ENCODE measurements around the gene NSRP1.

Gene NSRP1, protein sequence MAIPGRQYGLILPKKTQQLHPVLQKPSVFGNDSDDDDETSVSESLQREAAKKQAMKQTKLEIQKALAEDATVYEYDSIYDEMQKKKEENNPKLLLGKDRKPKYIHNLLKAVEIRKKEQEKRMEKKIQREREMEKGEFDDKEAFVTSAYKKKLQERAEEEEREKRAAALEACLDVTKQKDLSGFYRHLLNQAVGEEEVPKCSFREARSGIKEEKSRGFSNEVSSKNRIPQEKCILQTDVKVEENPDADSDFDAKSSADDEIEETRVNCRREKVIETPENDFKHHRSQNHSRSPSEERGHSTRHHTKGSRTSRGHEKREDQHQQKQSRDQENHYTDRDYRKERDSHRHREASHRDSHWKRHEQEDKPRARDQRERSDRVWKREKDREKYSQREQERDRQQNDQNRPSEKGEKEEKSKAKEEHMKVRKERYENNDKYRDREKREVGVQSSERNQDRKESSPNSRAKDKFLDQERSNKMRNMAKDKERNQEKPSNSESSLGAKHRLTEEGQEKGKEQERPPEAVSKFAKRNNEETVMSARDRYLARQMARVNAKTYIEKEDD

DNA sequence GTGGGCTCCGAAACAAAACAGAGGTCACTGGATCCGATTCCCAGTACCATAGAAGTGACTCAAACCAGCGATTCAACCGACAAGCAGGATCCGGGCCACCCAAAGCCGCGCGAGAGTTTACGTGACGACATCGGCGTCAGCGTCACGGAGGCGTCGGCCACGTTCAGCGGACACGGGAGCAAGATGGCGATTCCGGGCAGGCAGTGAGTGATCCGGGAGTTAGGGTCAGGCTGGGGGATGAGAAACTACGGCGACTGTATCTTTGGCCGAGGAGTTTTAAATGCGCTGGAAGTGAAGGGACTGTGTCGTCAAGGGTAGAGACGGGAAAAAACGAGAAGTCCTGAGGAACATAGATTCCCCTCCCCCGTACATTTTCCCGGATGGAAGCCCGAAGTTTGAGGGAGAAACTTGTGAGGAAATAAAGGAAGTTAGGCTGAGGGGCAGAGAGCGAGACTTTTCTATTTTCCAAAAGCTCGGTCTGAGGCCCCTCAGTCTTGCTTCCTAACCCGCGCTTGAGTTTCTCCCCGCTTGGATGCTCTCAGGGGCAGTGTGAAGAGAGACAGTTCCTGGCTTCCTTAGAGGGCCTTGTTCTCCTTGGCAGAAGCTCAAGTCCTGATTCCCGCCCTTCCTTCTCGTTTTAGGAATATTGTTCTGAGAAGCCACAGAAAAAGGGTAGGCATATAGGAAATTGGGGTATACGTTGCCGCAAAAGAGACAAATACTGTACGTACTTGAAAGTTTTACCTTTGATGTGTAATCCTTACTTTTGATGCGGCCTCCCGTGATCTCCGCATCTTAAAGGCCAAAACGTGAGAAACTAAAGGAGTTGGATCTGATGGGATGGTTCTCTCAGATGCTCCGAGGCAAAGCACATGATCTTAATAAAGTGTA is at the start of gene NSRP1:
Gene NSRP1, plus strand, starts transcription at position 156 of the 891 bp plus-strand sequence. Its CDS starts 28 bp downstream, at position 184.
- TF ChIP-seq FOXM1 (IDR thresholded peaks at IDR 0.05; ENCODE audit: borderline replicate concordance, low read depth), result 0 out of 2 replicates have a peak, but pooled peaks have one; percentile 23
- TF ChIP-seq EP300 (IDR thresholded peaks at IDR 0.05; ENCODE audit: borderline replicate concordance), result no peak
- TF ChIP-seq, protein P1, sequence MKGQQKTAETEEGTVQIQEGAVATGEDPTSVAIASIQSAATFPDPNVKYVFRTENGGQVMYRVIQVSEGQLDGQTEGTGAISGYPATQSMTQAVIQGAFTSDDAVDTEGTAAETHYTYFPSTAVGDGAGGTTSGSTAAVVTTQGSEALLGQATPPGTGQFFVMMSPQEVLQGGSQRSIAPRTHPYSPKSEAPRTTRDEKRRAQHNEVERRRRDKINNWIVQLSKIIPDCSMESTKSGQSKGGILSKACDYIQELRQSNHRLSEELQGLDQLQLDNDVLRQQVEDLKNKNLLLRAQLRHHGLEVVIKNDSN (IDR thresholded peaks at IDR 0.05), result peak; percentile 66
- 0 out of 2 replicates have a peak, but pooled peaks have one; percentile 2 for TF ChIP-seq TEAD4 (IDR thresholded peaks at IDR 0.05)
- TF ChIP-seq NFIC (IDR thresholded peaks at IDR 0.05), result peak; percentile 48
- TF ChIP-seq RAD21 (IDR thresholded peaks at IDR 0.05; ENCODE audit: low read depth), result no peak
- TF ChIP-seq, protein P2, sequence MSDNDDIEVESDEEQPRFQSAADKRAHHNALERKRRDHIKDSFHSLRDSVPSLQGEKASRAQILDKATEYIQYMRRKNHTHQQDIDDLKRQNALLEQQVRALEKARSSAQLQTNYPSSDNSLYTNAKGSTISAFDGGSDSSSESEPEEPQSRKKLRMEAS (IDR thresholded peaks at IDR 0.05), result peak; percentile 80; the same call in 1 of the 2 replicates
- peak; percentile 98 for TF ChIP-seq YY1 (IDR thresholded peaks at IDR 0.05; ENCODE audit: low read depth)
- TF ChIP-seq TAF1 (IDR thresholded peaks at IDR 0.05; ENCODE audit: low read depth), result peak; percentile 99
- TF ChIP-seq ZBTB7A (IDR thresholded peaks at IDR 0.05; ENCODE audit: low read depth), result no peak
- TF ChIP-seq TCF12 (IDR thresholded peaks at IDR 0.05; ENCODE audit: low read depth), result peak; percentile 57; the same call in 1 of the 2 replicates
- TF ChIP-seq CEBPB (IDR thresholded peaks at IDR 0.05), result no peak; the same call in 1 of the 2 replicates
- peak; percentile 89 for TF ChIP-seq CREB1 (IDR thresholded peaks at IDR 0.05; ENCODE audit: low read depth)
- TF ChIP-seq, protein P3, sequence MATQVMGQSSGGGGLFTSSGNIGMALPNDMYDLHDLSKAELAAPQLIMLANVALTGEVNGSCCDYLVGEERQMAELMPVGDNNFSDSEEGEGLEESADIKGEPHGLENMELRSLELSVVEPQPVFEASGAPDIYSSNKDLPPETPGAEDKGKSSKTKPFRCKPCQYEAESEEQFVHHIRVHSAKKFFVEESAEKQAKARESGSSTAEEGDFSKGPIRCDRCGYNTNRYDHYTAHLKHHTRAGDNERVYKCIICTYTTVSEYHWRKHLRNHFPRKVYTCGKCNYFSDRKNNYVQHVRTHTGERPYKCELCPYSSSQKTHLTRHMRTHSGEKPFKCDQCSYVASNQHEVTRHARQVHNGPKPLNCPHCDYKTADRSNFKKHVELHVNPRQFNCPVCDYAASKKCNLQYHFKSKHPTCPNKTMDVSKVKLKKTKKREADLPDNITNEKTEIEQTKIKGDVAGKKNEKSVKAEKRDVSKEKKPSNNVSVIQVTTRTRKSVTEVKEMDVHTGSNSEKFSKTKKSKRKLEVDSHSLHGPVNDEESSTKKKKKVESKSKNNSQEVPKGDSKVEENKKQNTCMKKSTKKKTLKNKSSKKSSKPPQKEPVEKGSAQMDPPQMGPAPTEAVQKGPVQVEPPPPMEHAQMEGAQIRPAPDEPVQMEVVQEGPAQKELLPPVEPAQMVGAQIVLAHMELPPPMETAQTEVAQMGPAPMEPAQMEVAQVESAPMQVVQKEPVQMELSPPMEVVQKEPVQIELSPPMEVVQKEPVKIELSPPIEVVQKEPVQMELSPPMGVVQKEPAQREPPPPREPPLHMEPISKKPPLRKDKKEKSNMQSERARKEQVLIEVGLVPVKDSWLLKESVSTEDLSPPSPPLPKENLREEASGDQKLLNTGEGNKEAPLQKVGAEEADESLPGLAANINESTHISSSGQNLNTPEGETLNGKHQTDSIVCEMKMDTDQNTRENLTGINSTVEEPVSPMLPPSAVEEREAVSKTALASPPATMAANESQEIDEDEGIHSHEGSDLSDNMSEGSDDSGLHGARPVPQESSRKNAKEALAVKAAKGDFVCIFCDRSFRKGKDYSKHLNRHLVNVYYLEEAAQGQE (IDR thresholded peaks at IDR 0.05; ENCODE audit: low read depth), result no peak
- no peak; the same call in 1 of the 2 replicates for TF ChIP-seq EGR1 (IDR thresholded peaks at IDR 0.05)

DNA sequence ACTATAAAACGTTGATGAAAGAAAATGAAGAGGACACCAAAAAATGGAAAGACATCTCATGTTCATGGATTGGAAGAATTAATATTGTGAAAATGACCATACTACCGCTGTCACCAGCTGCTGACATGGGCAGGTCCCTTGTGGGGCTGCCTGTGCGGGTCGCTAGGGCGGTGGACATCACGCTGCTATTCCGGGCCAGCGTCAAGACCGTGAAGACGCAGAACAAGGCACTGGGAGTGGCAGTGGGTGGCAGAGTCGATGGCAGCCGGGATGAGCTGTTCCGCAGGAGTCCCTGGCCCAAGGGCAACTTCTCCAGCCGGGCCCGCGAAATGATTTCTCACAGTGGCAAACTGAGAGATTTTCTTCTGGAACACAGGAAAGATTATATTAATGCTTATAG is 48.2 kb upstream of the NSRP1 start:
- TF ChIP-seq TAF1 (IDR thresholded peaks at IDR 0.05; ENCODE audit: low read depth) (no peak), EP300 (IDR thresholded peaks at IDR 0.05; ENCODE audit: borderline replicate concordance) (no peak), TEAD4 (IDR thresholded peaks at IDR 0.05) (no peak), RAD21 (IDR thresholded peaks at IDR 0.05; ENCODE audit: low read depth) (no peak), EGR1 (IDR thresholded peaks at IDR 0.05) (no peak), FOXM1 (IDR thresholded peaks at IDR 0.05; ENCODE audit: borderline replicate concordance, low read depth) (no peak), CEBPB (IDR thresholded peaks at IDR 0.05) (no peak)
- TF ChIP-seq, protein P1 (IDR thresholded peaks at IDR 0.05), result no peak

DNA sequence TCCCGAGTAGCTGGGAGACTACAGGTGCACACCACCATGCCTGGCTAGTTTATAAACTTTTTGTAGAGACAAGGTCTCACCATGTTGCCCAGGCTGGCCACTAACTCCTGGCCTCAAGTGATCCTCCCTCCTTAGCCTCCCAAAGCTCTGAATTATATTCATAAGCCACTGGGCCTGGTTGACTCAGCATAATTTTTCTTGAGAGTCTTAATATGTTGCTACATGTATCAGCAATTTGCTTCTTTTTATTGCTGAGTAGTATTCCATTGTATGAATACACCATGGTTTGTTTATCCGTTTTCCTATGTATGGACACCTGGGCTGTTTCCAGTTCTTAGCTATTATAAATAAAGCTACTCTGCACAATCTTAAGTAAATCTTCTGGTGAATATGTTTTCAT is 42.4 kb upstream of the NSRP1 start:
- TF ChIP-seq EP300 (IDR thresholded peaks at IDR 0.05; ENCODE audit: borderline replicate concordance), result no peak
- no peak for TF ChIP-seq CREB1 (IDR thresholded peaks at IDR 0.05; ENCODE audit: low read depth)
- no peak for TF ChIP-seq ZBTB7A (IDR thresholded peaks at IDR 0.05; ENCODE audit: low read depth)
- no peak for TF ChIP-seq FOXM1 (IDR thresholded peaks at IDR 0.05; ENCODE audit: borderline replicate concordance, low read depth)
- TF ChIP-seq TAF1 (IDR thresholded peaks at IDR 0.05; ENCODE audit: low read depth), result no peak
- TF ChIP-seq YY1 (IDR thresholded peaks at IDR 0.05; ENCODE audit: low read depth), result no peak
- TF ChIP-seq TCF12 (IDR thresholded peaks at IDR 0.05; ENCODE audit: low read depth), result no peak
- TF ChIP-seq EGR1 (IDR thresholded peaks at IDR 0.05), result no peak
- TF ChIP-seq, protein P1 (IDR thresholded peaks at IDR 0.05), result no peak

DNA sequence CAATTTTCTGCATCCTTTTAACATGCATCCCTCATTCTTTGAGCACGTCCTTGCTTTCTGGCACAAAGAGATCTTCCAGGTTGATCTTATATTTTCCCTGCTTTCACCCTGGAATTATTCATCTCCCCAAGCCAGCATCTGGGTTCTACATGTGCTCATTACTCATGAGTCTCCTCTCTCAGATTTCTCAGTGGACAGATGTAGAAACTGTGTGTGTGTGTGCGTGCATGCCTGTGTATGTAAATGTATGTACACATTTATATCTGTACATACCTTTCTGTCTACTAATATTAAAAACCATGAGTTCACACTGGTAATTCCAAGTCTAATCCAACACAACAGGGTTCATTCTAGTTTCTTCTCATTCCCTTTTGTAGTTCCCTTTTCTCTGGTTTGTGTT is 41.9 kb upstream of the NSRP1 start:
- TF ChIP-seq, protein P2 (IDR thresholded peaks at IDR 0.05), result no peak
- TF ChIP-seq EGR1 (IDR thresholded peaks at IDR 0.05) (no peak), CEBPB (IDR thresholded peaks at IDR 0.05) (no peak), CREB1 (IDR thresholded peaks at IDR 0.05; ENCODE audit: low read depth) (no peak), RAD21 (IDR thresholded peaks at IDR 0.05; ENCODE audit: low read depth) (no peak), TAF1 (IDR thresholded peaks at IDR 0.05; ENCODE audit: low read depth) (no peak), NFIC (IDR thresholded peaks at IDR 0.05) (no peak), ZBTB7A (IDR thresholded peaks at IDR 0.05; ENCODE audit: low read depth) (no peak), TEAD4 (IDR thresholded peaks at IDR 0.05) (no peak)
- TF ChIP-seq, protein P1 (IDR thresholded peaks at IDR 0.05), result no peak

DNA sequence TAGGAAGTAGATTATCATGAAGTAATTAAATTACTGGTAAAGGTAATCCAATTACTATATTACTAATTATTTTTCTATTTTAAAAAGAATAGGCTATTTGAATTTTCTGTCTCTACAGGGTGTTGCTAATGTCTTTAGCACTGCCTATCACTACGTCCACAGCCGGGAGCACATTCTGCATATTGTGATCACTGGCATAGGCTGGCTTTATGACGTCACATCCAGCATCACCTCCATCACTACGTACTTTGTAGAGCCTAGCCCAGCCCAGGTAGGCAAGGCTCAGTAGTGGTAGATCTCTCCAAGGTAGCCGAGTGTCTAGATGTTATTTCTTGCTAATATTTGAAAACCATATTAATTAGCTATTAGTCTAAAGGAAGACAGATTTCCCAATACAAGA is 33.8 kb upstream of the NSRP1 start:
- TF ChIP-seq, protein P1 (IDR thresholded peaks at IDR 0.05), result no peak
- TF ChIP-seq, protein P2 (IDR thresholded peaks at IDR 0.05), result no peak
- TF ChIP-seq RAD21 (IDR thresholded peaks at IDR 0.05; ENCODE audit: low read depth) (no peak), EP300 (IDR thresholded peaks at IDR 0.05; ENCODE audit: borderline replicate concordance) (no peak), TEAD4 (IDR thresholded peaks at IDR 0.05) (no peak), YY1 (IDR thresholded peaks at IDR 0.05; ENCODE audit: low read depth) (no peak), ZBTB7A (IDR thresholded peaks at IDR 0.05; ENCODE audit: low read depth) (no peak), EGR1 (IDR thresholded peaks at IDR 0.05) (no peak), NFIC (IDR thresholded peaks at IDR 0.05) (no peak), TCF12 (IDR thresholded peaks at IDR 0.05; ENCODE audit: low read depth) (no peak), TAF1 (IDR thresholded peaks at IDR 0.05; ENCODE audit: low read depth) (no peak), CREB1 (IDR thresholded peaks at IDR 0.05; ENCODE audit: low read depth) (no peak)
- TF ChIP-seq, protein P3 (IDR thresholded peaks at IDR 0.05; ENCODE audit: low read depth), result no peak

Measured in Ishikawa (cell line).